ENCODE results near the gene PNMA8C. TPM values are rescaled to one million over a fixed set of nuclear protein-coding genes. Genes with fewer than 3 reads are reported as not detected.
"Not testable (repeated sequence)": the region's sequence is repeated elsewhere in the genome, so short reads cannot be mapped to it uniquely, and the experiment has no call there.

The PNMA8C gene
- polyA plus RNA-seq, 1 donor (not counting 4 experiments of a cell fraction or from before 2014, with no cell fraction given), result not detected

DNA sequence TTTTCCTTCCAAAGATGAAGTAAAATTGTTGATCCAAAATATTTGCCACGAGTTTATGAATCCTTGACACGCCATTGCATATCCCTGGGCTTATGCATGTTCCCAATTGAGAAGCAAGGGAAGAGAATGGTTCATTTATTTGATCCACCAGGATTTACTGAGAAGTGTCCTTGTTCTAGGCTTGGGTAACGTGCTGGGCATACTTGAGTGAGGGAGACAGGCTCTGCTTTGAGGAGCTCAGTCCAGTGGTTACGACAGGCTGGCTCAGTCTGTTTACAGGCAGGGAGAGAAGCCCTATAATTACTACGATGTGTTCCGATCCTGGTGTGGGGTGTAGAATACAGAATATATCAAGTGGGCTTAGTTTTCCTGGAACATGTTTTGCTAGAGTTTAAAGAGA is 6.3 kb upstream of the PNMA8C start:
- dilution Hi-C loops (cut with MboI; ENCODE audit: extremely low pct_ligation_motif_present, low sequenced_read_pairs), result no loop called here
- Histone ChIP-seq H3K4me1 (ENCODE audit: control insufficient read depth, extremely low read depth, insufficient read depth, low read length) (no peaks in the 10 kb centered on the region), H3K9ac (ENCODE audit: control insufficient read depth, extremely low read depth, insufficient read depth, low read length) (no peak overlapping the region), H2AFZ (ENCODE audit: control insufficient read depth, low read length) (no peak overlapping the region), H3K27me3 (ENCODE audit: control insufficient read depth, extremely low read depth, insufficient read depth, low read length) (no peaks in the 10 kb centered on the region), H3K9me1 (ENCODE audit: control insufficient read depth, extremely low read depth, insufficient read depth, low read length) (no peaks in the 10 kb centered on the region), H3K79me2 (ENCODE audit: control insufficient read depth, insufficient read depth, low read length) (no peaks in the 10 kb centered on the region), H3K4me3 (ENCODE audit: control insufficient read depth in 2 of 3, extremely low read depth in 1 of 3, insufficient read depth in 2 of 3, low read depth in 1 of 3, low read length in 3 of 3) (no peak overlapping the region), H4K20me1 (ENCODE audit: control insufficient read depth, extremely low read depth, insufficient read depth, low read length) (no peaks in the 10 kb centered on the region), H3K4me2 (ENCODE audit: control insufficient read depth, extremely low read depth, insufficient read depth, low read depth, low read length) (no peak overlapping the region), H3K9me3 (ENCODE audit: control insufficient read depth, low read depth, low read length) (no peaks in the 10 kb centered on the region), H3K36me3 (ENCODE audit: control insufficient read depth in 2 of 2, extremely low read depth in 1 of 2, insufficient read depth in 2 of 2, low read length in 2 of 2) (no peaks in the 10 kb centered on the region), H3K27ac (ENCODE audit: control insufficient read depth, insufficient read depth, low read length) (no peak overlapping the region)
- DNase-seq (ENCODE audit: low read depth, low spot score) (no peak), FAIRE-seq (no peak)
- TF ChIP-seq, protein P1, sequence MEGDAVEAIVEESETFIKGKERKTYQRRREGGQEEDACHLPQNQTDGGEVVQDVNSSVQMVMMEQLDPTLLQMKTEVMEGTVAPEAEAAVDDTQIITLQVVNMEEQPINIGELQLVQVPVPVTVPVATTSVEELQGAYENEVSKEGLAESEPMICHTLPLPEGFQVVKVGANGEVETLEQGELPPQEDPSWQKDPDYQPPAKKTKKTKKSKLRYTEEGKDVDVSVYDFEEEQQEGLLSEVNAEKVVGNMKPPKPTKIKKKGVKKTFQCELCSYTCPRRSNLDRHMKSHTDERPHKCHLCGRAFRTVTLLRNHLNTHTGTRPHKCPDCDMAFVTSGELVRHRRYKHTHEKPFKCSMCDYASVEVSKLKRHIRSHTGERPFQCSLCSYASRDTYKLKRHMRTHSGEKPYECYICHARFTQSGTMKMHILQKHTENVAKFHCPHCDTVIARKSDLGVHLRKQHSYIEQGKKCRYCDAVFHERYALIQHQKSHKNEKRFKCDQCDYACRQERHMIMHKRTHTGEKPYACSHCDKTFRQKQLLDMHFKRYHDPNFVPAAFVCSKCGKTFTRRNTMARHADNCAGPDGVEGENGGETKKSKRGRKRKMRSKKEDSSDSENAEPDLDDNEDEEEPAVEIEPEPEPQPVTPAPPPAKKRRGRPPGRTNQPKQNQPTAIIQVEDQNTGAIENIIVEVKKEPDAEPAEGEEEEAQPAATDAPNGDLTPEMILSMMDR (optimal IDR thresholded peaks at IDR 0.05 in 1 of 3, IDR thresholded peaks at IDR 0.05 in 1 of 3, conservative IDR thresholded peaks at IDR 0.05 in 1 of 3; ENCODE audit: extremely low read depth in 1 of 3, insufficient read depth in 2 of 3, low read length in 3 of 3), result no peak
- no peak for TF ChIP-seq EZH2 (IDR thresholded peaks at IDR 0.05; ENCODE audit: low read length)

DNA sequence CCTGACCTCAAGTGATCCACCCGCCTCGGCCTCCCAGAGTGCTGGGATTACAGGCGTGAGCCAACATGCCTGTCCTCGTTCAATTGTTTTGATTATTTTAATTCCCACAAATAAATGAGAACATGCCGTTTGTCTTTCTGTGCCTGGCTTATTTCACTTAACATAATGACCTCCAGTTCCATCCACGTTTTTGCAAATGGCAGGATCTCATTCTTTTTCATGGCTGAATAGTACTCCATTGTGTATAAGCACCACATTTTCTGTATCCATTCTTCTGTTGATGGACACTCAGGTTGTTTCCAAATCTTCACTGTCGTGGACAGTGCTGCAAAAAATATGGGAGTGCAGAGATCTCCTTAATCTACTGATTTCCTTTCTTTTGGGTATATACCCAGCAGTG is 4.7 kb upstream of the PNMA8C start:
- H3K9me1 ChIP-seq (ENCODE audit: control insufficient read depth, extremely low read depth, insufficient read depth, low read length); FAIRE-seq; H3K36me3 ChIP-seq (ENCODE audit: control insufficient read depth in 2 of 2, extremely low read depth in 1 of 2, insufficient read depth in 2 of 2, low read length in 2 of 2); H3K4me2 ChIP-seq (ENCODE audit: control insufficient read depth, extremely low read depth, insufficient read depth, low read depth, low read length); H4K20me1 ChIP-seq (ENCODE audit: control insufficient read depth, extremely low read depth, insufficient read depth, low read length); H3K9ac ChIP-seq (ENCODE audit: control insufficient read depth, extremely low read depth, insufficient read depth, low read length); H3K79me2 ChIP-seq (ENCODE audit: control insufficient read depth, insufficient read depth, low read length); H3K27ac ChIP-seq (ENCODE audit: control insufficient read depth, insufficient read depth, low read length); H2AFZ ChIP-seq (ENCODE audit: control insufficient read depth, low read length); H3K9me3 ChIP-seq (ENCODE audit: control insufficient read depth, low read depth, low read length); H3K4me1 ChIP-seq (ENCODE audit: control insufficient read depth, extremely low read depth, insufficient read depth, low read length); H3K27me3 ChIP-seq (ENCODE audit: control insufficient read depth, extremely low read depth, insufficient read depth, low read length); H3K4me3 ChIP-seq (ENCODE audit: control insufficient read depth in 2 of 3, extremely low read depth in 1 of 3, insufficient read depth in 2 of 3, low read depth in 1 of 3, low read length in 3 of 3); DNase-seq (ENCODE audit: low read depth, low spot score); dilution Hi-C loops (cut with MboI; ENCODE audit: extremely low pct_ligation_motif_present, low sequenced_read_pairs): not testable (repeated sequence)

DNA sequence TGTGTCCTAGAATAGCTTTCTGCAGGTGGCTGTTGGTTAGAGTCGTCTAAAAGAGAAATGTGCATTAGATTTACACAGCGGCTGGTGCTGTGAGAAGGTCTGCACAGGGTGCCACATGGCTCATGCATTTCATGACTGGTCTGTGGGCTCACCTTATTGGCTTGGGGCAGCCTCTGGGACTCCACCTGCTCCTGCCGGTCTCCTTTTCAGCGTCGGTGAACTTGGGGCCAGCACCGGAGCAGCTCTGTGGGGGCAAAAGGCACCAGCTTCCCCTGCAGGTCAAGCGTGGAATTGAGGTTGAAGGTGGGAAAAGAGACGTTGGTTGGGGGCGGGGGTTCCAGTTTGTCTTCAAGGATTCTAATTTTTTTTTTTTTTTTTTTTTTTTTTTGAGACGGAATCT is 3.1 kb upstream of the PNMA8C start:
- H4K20me1 ChIP-seq (ENCODE audit: control insufficient read depth, extremely low read depth, insufficient read depth, low read length), result no peaks in the 10 kb centered on the region
- FAIRE-seq, result no peak
- no peaks in the 10 kb centered on the region for H3K36me3 ChIP-seq (ENCODE audit: control insufficient read depth in 2 of 2, extremely low read depth in 1 of 2, insufficient read depth in 2 of 2, low read length in 2 of 2)
- H3K27ac ChIP-seq (ENCODE audit: control insufficient read depth, insufficient read depth, low read length), result no peak overlapping the region
- DNase-seq (ENCODE audit: low read depth, low spot score), result no peak
- dilution Hi-C loops (cut with MboI; ENCODE audit: extremely low pct_ligation_motif_present, low sequenced_read_pairs), result no loop called here
- H2AFZ ChIP-seq (ENCODE audit: control insufficient read depth, low read length), result no peak overlapping the region
- no peak overlapping the region for H3K4me3 ChIP-seq (ENCODE audit: control insufficient read depth in 2 of 3, extremely low read depth in 1 of 3, insufficient read depth in 2 of 3, low read depth in 1 of 3, low read length in 3 of 3)
- H3K9ac ChIP-seq (ENCODE audit: control insufficient read depth, extremely low read depth, insufficient read depth, low read length), result no peak overlapping the region
- H3K79me2 ChIP-seq (ENCODE audit: control insufficient read depth, insufficient read depth, low read length), result no peaks in the 10 kb centered on the region
- H3K4me1 ChIP-seq (ENCODE audit: control insufficient read depth, extremely low read depth, insufficient read depth, low read length), result peaks cover 6% of the 10 kb centered on the region
- TF ChIP-seq, protein P1 (optimal IDR thresholded peaks at IDR 0.05 in 1 of 3, IDR thresholded peaks at IDR 0.05 in 1 of 3, conservative IDR thresholded peaks at IDR 0.05 in 1 of 3; ENCODE audit: extremely low read depth in 1 of 3, insufficient read depth in 2 of 3, low read length in 3 of 3), result no peak
- no peak for TF ChIP-seq EZH2 (IDR thresholded peaks at IDR 0.05; ENCODE audit: low read length)
- H3K9me3 ChIP-seq (ENCODE audit: control insufficient read depth, low read depth, low read length), result no peaks in the 10 kb centered on the region
- H3K27me3 ChIP-seq (ENCODE audit: control insufficient read depth, extremely low read depth, insufficient read depth, low read length), result peaks cover 19% of the 10 kb centered on the region
- no peak overlapping the region for H3K4me2 ChIP-seq (ENCODE audit: control insufficient read depth, extremely low read depth, insufficient read depth, low read depth, low read length)
- H3K9me1 ChIP-seq (ENCODE audit: control insufficient read depth, extremely low read depth, insufficient read depth, low read length), result no peaks in the 10 kb centered on the region
